HG02571 (cell line): ENCODE data around the gene ISCA1.

Experiments
- ATAC-seq: cut with Tn5 transposase; IDR thresholded peaks from one replicate; pipeline ENCODE4 v1.9.1; 2021; ENCODE audit warnings: mild to moderate bottlenecking, moderate library complexity; ENCODE audit not compliant: unreplicated experiment

Gene ISCA1

DNA sequence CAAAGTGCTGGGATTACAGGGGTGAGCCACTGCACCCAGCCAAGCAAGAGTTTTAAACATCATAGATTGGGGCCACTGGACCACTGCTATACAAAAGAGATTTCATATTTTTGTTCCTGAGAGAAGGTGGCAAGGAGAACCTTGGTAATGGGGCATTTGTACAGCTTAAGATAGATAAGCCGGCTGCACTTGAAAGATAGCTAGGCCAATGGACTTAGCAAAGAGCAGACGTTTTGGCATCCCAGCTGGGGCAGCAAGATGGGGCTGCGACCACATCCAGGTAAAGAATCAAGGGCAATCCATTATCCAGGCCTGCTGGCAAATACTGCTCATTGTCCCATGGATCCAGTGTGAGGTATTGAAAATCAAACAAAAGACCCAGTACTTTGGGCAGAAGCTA lies 3.9 kb upstream of the ISCA1 start:
- no peak for ATAC-seq

GRCh38 chr9:86285261-86285660 lies 2.9 kb upstream of the ISCA1 start:
- no peak for ATAC-seq

GRCh38 chr9:86282979-86283535 lies 719 bp upstream of the ISCA1 start:
- peak; percentile 10 for ATAC-seq

- ATAC-seq = peak; percentile 27
Measured at GRCh38 chr9:86281593-86282076, 703 bp downstream of the ISCA1 start.

DNA sequence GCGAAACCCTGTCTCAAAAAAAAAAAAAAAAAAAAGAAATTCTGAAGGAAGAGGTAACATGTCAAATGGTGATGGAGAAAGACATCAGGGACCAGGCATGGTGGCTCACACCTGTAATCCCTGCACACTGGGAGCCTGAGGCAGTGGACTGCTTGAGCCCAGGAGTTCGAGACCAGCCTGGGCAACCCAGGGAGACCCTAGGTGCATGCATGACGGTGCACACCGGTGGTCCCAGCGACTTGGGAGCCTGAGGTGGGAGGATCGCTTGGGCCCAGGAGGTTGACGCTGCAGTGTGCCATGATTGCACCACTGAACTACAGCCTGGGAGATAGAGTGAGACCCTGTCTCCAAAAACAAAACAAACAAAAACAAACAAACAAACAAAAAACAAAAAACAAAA lies 1.8 kb downstream of the ISCA1 start:
- no peak for ATAC-seq

GRCh38 chr9:86279839-86280238 lies 2.5 kb downstream of the ISCA1 start:
- no peak for ATAC-seq

GRCh38 chr9:86277072-86277471 lies 5.3 kb downstream of the ISCA1 start:
- no peak for ATAC-seq

DNA sequence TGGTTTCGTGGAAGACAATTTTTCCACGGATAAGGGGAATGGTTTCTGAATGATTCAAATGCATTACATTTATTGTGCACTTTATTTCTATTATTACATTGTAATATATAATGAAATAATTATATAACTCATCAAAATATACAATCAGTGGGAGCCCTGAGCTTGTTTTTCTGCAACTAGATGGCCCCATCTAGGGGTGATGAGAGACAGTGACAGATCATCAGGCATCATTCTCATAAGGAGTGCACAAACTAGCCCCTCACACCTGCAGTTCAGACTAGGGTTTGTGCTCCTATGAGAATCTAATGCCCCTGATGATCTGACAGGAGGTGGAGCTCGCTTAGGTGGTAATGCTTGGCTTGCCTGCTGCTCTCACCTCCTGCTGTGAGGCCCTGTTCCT lies 6.4 kb downstream of the ISCA1 start:
- no peak for ATAC-seq

DNA sequence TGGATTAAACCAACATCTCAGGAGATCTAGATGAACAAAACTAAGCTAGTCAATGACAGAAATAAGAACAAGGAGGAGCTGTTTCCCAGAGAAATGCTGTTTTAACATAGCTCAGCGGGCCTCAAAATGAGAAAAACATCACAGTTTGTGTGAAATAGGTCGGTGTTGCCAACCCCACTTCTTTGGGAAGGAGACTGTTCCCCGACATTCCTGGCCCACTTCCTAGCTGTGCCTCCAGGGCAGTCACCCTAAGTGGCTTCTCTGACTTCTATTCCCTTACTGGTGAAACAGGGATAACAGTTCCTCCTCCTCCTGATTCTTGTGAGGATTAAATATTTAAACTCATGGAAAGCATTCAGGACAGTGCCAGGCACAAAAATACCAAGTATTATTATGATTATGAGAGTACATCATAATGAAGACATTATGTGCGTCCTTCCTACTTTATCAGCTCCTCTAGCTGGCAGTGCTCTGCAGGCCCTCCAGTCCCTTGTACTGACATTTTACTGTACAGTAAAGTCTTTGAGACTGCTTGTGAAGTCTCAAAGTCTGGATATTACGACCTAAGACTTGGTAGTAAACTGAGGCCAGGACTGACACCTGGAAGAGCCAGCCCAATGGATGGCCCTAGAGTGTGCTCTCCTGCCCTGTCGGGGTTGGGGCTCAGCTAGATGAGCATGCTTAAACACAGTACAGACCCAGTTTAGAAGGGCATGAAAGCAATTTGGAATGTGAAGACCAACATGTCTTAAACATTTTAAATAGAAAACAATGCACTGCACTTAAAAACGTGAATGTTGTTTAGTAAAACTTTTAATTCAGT lies 7.3 kb downstream of the ISCA1 start:
- no peak for ATAC-seq

GRCh38 chr9:86272221-86272620 lies 10.1 kb downstream of the ISCA1 start:
- ATAC-seq = no peak

GRCh38 chr9:86263876-86264275 lies 18.5 kb downstream of the ISCA1 start:
- no peak for ATAC-seq

DNA sequence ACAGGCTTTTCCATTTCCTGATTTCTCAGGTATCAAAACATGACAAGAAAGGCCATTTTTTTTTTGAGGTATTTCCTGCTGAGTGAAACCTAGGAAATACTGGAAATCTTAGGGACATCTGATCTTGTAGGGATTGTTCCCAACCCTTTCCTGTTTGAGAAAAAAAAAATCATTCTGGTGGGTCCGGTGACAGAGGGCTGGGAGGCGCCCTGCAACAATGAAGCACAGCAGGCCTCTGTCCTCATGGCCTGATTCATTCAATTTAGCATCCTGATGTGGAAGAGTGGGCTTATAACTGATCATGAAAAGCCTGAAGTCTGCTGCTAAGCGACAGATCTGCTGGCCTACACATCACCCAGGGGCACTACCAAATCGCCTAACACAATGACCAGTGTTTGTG lies 19.8 kb downstream of the ISCA1 start:
- ATAC-seq = no peak

- ATAC-seq = no peak
Measured at GRCh38 chr9:86259557-86259956, 22.8 kb downstream of the ISCA1 start, which contains the start of gene C9orf153. C9orf153 (minus strand) TSS chr9:86259657; CDS start chr9:86229603, 30,054 bp downstream.

DNA sequence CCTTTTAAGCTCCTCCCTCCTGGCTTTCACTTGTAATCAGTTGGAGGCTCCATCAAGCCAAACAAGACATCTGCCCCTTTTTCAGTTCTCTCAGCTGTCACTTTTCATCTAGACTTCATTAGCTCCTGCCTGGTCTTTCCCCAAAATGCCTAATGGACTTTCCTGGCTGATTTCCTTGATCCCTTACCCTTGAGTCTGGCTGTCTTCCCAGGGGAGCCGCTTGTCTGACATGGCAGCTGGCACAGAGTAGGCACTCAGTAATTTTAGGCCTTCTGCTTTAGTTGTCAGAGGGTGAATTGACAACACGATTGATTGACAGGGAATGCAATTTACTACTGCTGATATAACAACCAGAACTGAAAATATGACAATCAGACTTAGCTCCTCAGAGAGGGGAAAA lies 24.9 kb downstream of the ISCA1 start:
- no peak for ATAC-seq

GRCh38 chr9:86256653-86257052 lies 25.7 kb downstream of the ISCA1 start:
- ATAC-seq = no peak

GRCh38 chr9:86253577-86253976 lies 28.8 kb downstream of the ISCA1 start:
- no peak for ATAC-seq

DNA sequence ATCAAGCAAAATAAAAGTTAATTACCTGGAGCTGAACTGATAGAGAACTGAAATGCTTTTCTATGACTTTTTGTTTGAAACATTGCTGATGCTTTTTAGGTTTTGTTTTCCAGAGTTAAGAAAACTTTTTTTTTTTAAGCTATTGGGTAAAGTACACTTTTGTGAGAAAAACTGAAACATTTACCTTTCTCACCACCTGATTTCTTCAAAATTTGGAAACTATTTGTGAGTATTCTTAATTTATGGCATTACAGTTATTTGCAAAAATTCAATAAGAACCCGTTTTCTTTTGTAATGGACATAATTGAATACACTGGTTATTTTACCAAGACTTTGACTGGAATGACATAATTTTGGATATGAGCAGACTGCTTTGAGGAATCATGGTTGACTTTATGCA lies 29.5 kb downstream of the ISCA1 start:
- ATAC-seq = no peak

GRCh38 chr9:86250123-86250522 lies 32.2 kb downstream of the ISCA1 start:
- ATAC-seq = no peak

DNA sequence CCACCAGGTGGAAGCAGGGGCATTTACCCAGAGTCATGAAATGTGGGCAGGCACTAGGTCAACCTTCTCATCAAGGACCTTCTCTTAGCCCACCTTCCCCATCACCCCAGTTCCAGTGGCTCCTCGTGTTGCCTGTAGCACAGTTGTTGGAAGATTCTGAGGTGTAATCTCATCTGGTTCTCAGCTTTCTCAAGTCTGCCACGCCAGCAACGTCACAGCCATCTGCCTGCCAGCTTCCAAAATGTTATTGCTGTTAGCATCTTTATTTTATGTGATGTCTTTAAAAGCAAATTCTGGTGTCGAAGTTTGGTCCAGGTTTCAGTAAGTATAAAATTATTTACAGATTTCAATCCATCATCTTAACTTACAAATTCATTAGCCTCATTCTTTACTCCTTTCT lies 33.6 kb downstream of the ISCA1 start:
- ATAC-seq = no peak

GRCh38 chr9:86246752-86247161 lies 35.6 kb downstream of the ISCA1 start:
- peak; percentile 62 for ATAC-seq

DNA sequence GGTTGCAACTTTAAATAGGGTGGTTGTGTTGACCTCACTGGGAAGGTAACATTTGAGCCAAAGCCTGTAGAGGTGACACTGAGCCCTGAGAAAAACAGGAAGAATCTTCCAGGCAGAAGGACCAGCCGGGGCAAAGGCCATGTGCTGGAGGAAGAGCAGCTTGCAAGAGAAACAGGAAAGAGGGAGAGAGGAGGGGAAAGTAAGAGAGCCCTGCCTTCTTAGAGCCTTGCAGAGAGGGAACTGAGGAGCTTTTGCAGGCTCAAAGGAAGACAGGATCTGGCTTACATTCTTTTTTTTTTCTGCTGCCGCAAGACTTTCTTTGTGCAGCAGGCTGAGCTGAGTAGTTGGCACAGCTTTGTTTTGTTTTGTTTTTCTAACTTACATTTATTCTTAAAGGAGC lies 40.3 kb downstream of the ISCA1 start:
- ATAC-seq = no peak

DNA sequence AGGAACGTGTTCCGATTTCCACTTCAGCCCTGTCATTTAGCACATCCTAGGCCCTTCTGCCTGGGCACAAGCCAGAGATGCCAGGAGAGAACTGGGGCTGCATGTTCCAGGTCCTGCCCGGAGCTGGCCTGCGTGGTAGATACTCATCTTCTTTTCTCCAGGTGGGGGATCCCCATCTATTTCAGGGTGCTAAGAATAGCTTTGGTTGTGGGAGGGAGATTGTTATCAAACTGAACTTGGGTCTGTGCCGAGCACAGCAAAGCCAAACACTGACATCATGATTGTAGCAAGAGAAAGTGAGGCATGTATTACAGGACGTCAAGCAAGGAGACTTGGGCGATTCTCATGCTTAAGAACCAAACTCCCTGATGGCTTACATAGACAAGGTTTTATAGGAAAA lies 41.1 kb downstream of the ISCA1 start:
- no peak for ATAC-seq
